SKM-1 (cell line): ENCODE data around the gene KLHDC10.
"Not testable (repeated sequence)": the region's sequence is repeated elsewhere in the genome, so short reads cannot be mapped to it uniquely, and the experiment has no call there.

Source experiments
- DNase-seq: peaks from one replicate; lab custom pipeline; 2025; ENCODE audit not compliant: unreplicated experiment; lab: John Stamatoyannopoulos, UW

KLHDC10 gene

GRCh38 chr7:130114776-130115175 lies 44.4 kb downstream of the KLHDC10 start:
- no peak for DNase-seq

- no peak for DNase-seq
These were observed 48.0 kb downstream of the KLHDC10 start for GRCh38 chr7:130118294-130118693.

GRCh38 chr7:130118801-130119200 lies 48.5 kb downstream of the KLHDC10 start:
- DNase-seq, result no peak

GRCh38 chr7:130123501-130123900 lies 53.2 kb downstream of the KLHDC10 start:
- no peak for DNase-seq

GRCh38 chr7:130124711-130125110 lies 54.4 kb downstream of the KLHDC10 start:
- no peak for DNase-seq

GRCh38 chr7:130126840-130127239 lies 56.5 kb downstream of the KLHDC10 start:
- DNase-seq, result not testable (repeated sequence)

- no peak for DNase-seq
These were observed 57.1 kb downstream of the KLHDC10 start for GRCh38 chr7:130127404-130127803.

- no peak for DNase-seq
These were observed 57.5 kb downstream of the KLHDC10 start for GRCh38 chr7:130127821-130128317.

GRCh38 chr7:130129011-130129411 lies 58.7 kb downstream of the KLHDC10 start:
- DNase-seq, result no peak

- DNase-seq, result no peak
These were observed 61.0 kb downstream of the KLHDC10 start for GRCh38 chr7:130131191-130131834.

GRCh38 chr7:130131964-130132875 lies 61.9 kb downstream of the KLHDC10 start:
- no peak for DNase-seq

GRCh38 chr7:130133029-130133782 lies 62.9 kb downstream of the KLHDC10 start:
- no peak for DNase-seq

GRCh38 chr7:130134106-130134636 lies 63.8 kb downstream of the KLHDC10 start:
- DNase-seq, result no peak

GRCh38 chr7:130134726-130135125 lies 64.4 kb downstream of the KLHDC10 start:
- DNase-seq, result no peak

- DNase-seq, result no peak
These were observed 65.2 kb downstream of the KLHDC10 start for GRCh38 chr7:130135208-130136205.

- DNase-seq, result no peak
These were observed 66.3 kb downstream of the KLHDC10 start for GRCh38 chr7:130136579-130137167.

GRCh38 chr7:130137207-130137606 lies 66.9 kb downstream of the KLHDC10 start:
- no peak for DNase-seq

GRCh38 chr7:130139193-130139960 lies 69.0 kb downstream of the KLHDC10 start:
- no peak for DNase-seq
